HG02610 (cell line): ENCODE measurements around the gene AKNA.

Source experiments
- ATAC-seq: cut with Tn5 transposase; IDR thresholded peaks from one replicate; pipeline ENCODE4 v1.9.1; 2021; ENCODE audit warnings: mild to moderate bottlenecking, moderate library complexity; ENCODE audit not compliant: unreplicated experiment

Gene AKNA

GRCh38 chr9:114288193-114289091 lies 99.3 kb downstream of the AKNA start:
- ATAC-seq, result no peak

GRCh38 chr9:114287763-114288192 lies 100.0 kb downstream of the AKNA start:
- ATAC-seq, result no peak

GRCh38 chr9:114287001-114287762 lies 100.6 kb downstream of the AKNA start:
- no peak for ATAC-seq

GRCh38 chr9:114286146-114286679 lies 101.6 kb downstream of the AKNA start:
- no peak for ATAC-seq

- ATAC-seq, result no peak
Measured at GRCh38 chr9:114285166-114285867, 102.5 kb downstream of the AKNA start.

- no peak for ATAC-seq
Measured at GRCh38 chr9:114284316-114285060, 103.3 kb downstream of the AKNA start.
